Measurements from ENCODE around the gene SENP3.

- TF ChIP-seq CTCF (IDR thresholded peaks at IDR 0.05) (peak in 1 of 6 experiments; percentile 6), POLR2A (IDR thresholded peaks at IDR 0.05) (peak; percentile 74 to 91)
Measured at GRCh38 chr17:7583253-7584109, 21.8 kb downstream of the SENP3 start, which contains the start of gene MPDU1.

Measured in adrenal gland (tissue), 5 donors.